Large intestine (tissue), 3 donors: ENCODE measurements around the gene TACO1. TPM values are rescaled to one million over a fixed set of nuclear protein-coding genes. Genes with fewer than 3 reads are reported as not detected.

Source experiments
- DNase-seq, 2 donors: peaks; one replicate each; pipeline versions ENCODE4 v3.0.0 to v3.0.0-alpha.2; 2013
- H3K27ac ChIP-seq: one replicate; pipeline ENCODE4 v1.5.1; 2013; ENCODE audit warnings: low read length
- H3K27me3 ChIP-seq: 2 replicates; pipeline ENCODE4 v1.6.1; 2013; ENCODE audit warnings: low read length; ENCODE audit not compliant: control insufficient read depth, insufficient read depth
- H3K36me3 ChIP-seq: 2 replicates; pipeline ENCODE4 v1.6.1; 2013; ENCODE audit warnings: low read length; ENCODE audit not compliant: control insufficient read depth, insufficient read depth
- H3K4me1 ChIP-seq: one replicate; pipeline ENCODE4 v1.6.1; 2013; ENCODE audit warnings: low read length; ENCODE audit not compliant: control insufficient read depth, insufficient read depth
- H3K4me3 ChIP-seq: one replicate; pipeline ENCODE4 v1.5.1; 2013; ENCODE audit warnings: low read length
- H3K9me3 ChIP-seq: one replicate; pipeline ENCODE4 v1.6.1; 2013; ENCODE audit warnings: mild to moderate bottlenecking, low read depth, low read length, moderate library complexity; ENCODE audit not compliant: control insufficient read depth
- WGBS: methylation state at CpG from one replicate; pipeline ENCODE4 v1.1.5; 2013; ENCODE audit warnings: low lambda C conversion rate; ENCODE audit not compliant: insufficient coverage; 5-methylcytosine and 5-hydroxymethylcytosine counted together
- polyA plus RNA-seq: library from polyadenylated mRNA; unstranded; fragments of 120-200 nt; gene quantifications from one replicate; pipeline ENCODE4 v1.2.1, GENCODE V29; 2013

TACO1 gene
- polyA plus RNA-seq, 1 donor: 20.3 TPM

GRCh38 chr17:63635290-63635689 lies 34.6 kb downstream of the TACO1 start:
- Histone ChIP-seq H3K27me3 (no peaks in the 10 kb centered on the region), H3K9me3 (no peaks in the 10 kb centered on the region), H3K4me3 (no peak overlapping the region), H3K36me3 (peaks cover 29% of the 10 kb centered on the region), H3K4me1 (no peaks in the 10 kb centered on the region), H3K27ac (no peak overlapping the region)
- no peak for DNase-seq
- 80% methylated on average over 1 of the region's 2 CpGs for WGBS

GRCh38 chr17:63635787-63636186 lies 35.1 kb downstream of the TACO1 start:
- Histone ChIP-seq H3K4me1 (no peaks in the 10 kb centered on the region), H3K4me3 (no peak overlapping the region), H3K27me3 (no peaks in the 10 kb centered on the region), H3K36me3 (peaks cover 29% of the 10 kb centered on the region), H3K9me3 (no peaks in the 10 kb centered on the region), H3K27ac (no peak overlapping the region)
- no peak for DNase-seq
- no CpG with 5 or more reads among the region's 2 CpGs for WGBS

- no peak overlapping the region for H3K27ac ChIP-seq
- WGBS: no CpG with 5 or more reads among the region's 1 CpG
- H3K4me3 ChIP-seq: no peak overlapping the region
- H3K27me3 ChIP-seq: no peaks in the 10 kb centered on the region
- no peaks in the 10 kb centered on the region for H3K9me3 ChIP-seq
- no peaks in the 10 kb centered on the region for H3K4me1 ChIP-seq
- DNase-seq: no peak
- H3K36me3 ChIP-seq: peaks cover 21% of the 10 kb centered on the region
Observed at GRCh38 chr17:63639125-63639524, 38.4 kb downstream of the TACO1 start.

GRCh38 chr17:63640038-63640437 lies 39.3 kb downstream of the TACO1 start:
- peaks cover 19% of the 10 kb centered on the region for H3K36me3 ChIP-seq
- 80% methylated on average over 1 of the region's 4 CpGs for WGBS
- H3K27ac ChIP-seq: no peak overlapping the region
- no peaks in the 10 kb centered on the region for H3K9me3 ChIP-seq
- H3K27me3 ChIP-seq: no peaks in the 10 kb centered on the region
- DNase-seq: no peak
- no peak overlapping the region for H3K4me3 ChIP-seq
- no peaks in the 10 kb centered on the region for H3K4me1 ChIP-seq

- H3K9me3 ChIP-seq: no peaks in the 10 kb centered on the region
- H3K4me1 ChIP-seq: no peaks in the 10 kb centered on the region
- peaks cover 16% of the 10 kb centered on the region for H3K36me3 ChIP-seq
- H3K27ac ChIP-seq: no peak overlapping the region
- no peak overlapping the region for H3K4me3 ChIP-seq
- no peaks in the 10 kb centered on the region for H3K27me3 ChIP-seq
- 100% methylated on average over 1 of the region's 4 CpGs for WGBS
- no peak for DNase-seq
Observed at GRCh38 chr17:63641692-63642448, 41.2 kb downstream of the TACO1 start.

- no peaks in the 10 kb centered on the region for H3K27me3 ChIP-seq
- 100% methylated on average over 1 of the region's 7 CpGs for WGBS
- DNase-seq: no peak
- no peaks in the 10 kb centered on the region for H3K9me3 ChIP-seq
- H3K27ac ChIP-seq: no peak overlapping the region
- H3K4me1 ChIP-seq: no peaks in the 10 kb centered on the region
- H3K4me3 ChIP-seq: no peak overlapping the region
- H3K36me3 ChIP-seq: peaks cover 16% of the 10 kb centered on the region
Observed at GRCh38 chr17:63644846-63645245, 44.2 kb downstream of the TACO1 start.

GRCh38 chr17:63645775-63646487 lies 45.2 kb downstream of the TACO1 start:
- Histone ChIP-seq H3K36me3 (peaks cover 16% of the 10 kb centered on the region), H3K4me3 (no peak overlapping the region), H3K27me3 (no peaks in the 10 kb centered on the region), H3K9me3 (no peaks in the 10 kb centered on the region), H3K27ac (no peak overlapping the region), H3K4me1 (no peaks in the 10 kb centered on the region)
- no peak for DNase-seq
- no CpG with 5 or more reads among the region's 5 CpGs for WGBS

- H3K27me3 ChIP-seq: no peaks in the 10 kb centered on the region
- H3K4me3 ChIP-seq: no peak overlapping the region
- H3K9me3 ChIP-seq: no peaks in the 10 kb centered on the region
- peaks cover 16% of the 10 kb centered on the region for H3K36me3 ChIP-seq
- no peak for DNase-seq
- WGBS: no CpG with 5 or more reads among the region's 1 CpG
- H3K4me1 ChIP-seq: no peaks in the 10 kb centered on the region
- H3K27ac ChIP-seq: no peak overlapping the region
Observed at GRCh38 chr17:63646488-63646806, 45.8 kb downstream of the TACO1 start.

GRCh38 chr17:63647065-63647725 lies 46.5 kb downstream of the TACO1 start:
- Histone ChIP-seq H3K9me3 (no peaks in the 10 kb centered on the region), H3K4me3 (no peak overlapping the region), H3K27me3 (no peaks in the 10 kb centered on the region), H3K4me1 (no peaks in the 10 kb centered on the region), H3K36me3 (peaks cover 16% of the 10 kb centered on the region), H3K27ac (no peak overlapping the region)
- no peak for DNase-seq
- WGBS: no CpG with 5 or more reads among the region's 4 CpGs

GRCh38 chr17:63647936-63648335 lies 47.2 kb downstream of the TACO1 start:
- no peak overlapping the region for H3K4me3 ChIP-seq
- DNase-seq: no peak
- H3K27ac ChIP-seq: no peak overlapping the region
- H3K9me3 ChIP-seq: no peaks in the 10 kb centered on the region
- H3K27me3 ChIP-seq: no peaks in the 10 kb centered on the region
- H3K36me3 ChIP-seq: peaks cover 20% of the 10 kb centered on the region
- H3K4me1 ChIP-seq: no peaks in the 10 kb centered on the region
